ENCODE results near the gene CASZ1. TPM values are rescaled to one million over a fixed set of nuclear protein-coding genes. Genes with fewer than 3 reads are reported as not detected.
A peak's percentile ranks its signal among the peaks of the same experiment; 100 is the strongest.

The CASZ1 gene
- total and polyA plus RNA-seq, 9 of the 15 experiments (the other 6 are each of a cell fraction or from before 2014, with no cell fraction given): 0.01 to 4.0 (median 0.76) TPM; not detected in 1

DNA sequence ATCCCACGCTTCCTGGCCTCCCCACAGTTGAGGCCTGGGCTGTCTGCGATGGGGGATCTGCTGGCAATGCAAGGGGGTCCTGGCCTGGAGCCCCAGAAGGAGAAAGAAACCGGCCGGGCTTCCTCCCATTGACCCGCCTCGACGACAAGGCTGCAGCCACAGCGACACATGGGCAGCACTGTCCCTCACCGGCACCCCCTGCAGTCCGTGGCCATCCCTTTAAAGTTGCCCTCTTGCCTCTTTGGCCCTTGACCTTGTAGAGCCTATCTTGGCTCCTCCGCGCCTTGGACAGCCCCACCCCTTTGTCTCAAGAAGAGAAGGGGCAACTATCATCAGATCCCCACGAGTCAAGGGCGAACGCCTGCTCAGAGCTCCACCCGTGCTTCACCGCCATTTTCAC, 106.0 kb downstream of the CASZ1 start (continued):
- TF ChIP-seq ETV1 (tag; conservative IDR thresholded peaks at IDR 0.05; ENCODE audit: low read depth): no peak
- TF ChIP-seq GTF2A2 (tag; IDR thresholded peaks at IDR 0.05): no peak
- no peak for TF ChIP-seq ZNF146 (CRISPR knock-in tag; IDR thresholded peaks at IDR 0.05; ENCODE audit: unreplicated experiment)
- TF ChIP-seq, protein P1, sequence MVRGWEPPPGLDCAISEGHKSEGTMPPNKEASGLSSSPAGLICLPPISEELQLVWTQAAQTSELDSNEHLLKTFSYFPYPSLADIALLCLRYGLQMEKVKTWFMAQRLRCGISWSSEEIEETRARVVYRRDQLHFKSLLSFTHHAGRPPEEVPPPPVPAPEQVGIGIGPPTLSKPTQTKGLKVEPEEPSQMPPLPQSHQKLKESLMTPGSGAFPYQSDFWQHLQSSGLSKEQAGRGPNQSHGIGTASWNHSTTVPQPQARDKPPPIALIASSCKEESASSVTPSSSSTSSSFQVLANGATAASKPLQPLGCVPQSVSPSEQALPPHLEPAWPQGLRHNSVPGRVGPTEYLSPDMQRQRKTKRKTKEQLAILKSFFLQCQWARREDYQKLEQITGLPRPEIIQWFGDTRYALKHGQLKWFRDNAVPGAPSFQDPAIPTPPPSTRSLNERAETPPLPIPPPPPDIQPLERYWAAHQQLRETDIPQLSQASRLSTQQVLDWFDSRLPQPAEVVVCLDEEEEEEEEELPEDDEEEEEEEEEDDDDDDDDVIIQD (CRISPR knock-in tag; IDR thresholded peaks at IDR 0.05): no peak
- no peak for TF ChIP-seq ARID2 (IDR thresholded peaks at IDR 0.05)
- TF ChIP-seq GABPB1 (CRISPR knock-in tag; IDR thresholded peaks at IDR 0.05): 0 out of 2 replicates have a peak, but pooled peaks have one; percentile 19
- TF ChIP-seq, protein P2, sequence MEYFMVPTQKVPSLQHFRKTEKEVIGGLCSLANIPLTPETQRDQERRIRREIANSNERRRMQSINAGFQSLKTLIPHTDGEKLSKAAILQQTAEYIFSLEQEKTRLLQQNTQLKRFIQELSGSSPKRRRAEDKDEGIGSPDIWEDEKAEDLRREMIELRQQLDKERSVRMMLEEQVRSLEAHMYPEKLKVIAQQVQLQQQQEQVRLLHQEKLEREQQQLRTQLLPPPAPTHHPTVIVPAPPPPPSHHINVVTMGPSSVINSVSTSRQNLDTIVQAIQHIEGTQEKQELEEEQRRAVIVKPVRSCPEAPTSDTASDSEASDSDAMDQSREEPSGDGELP (CRISPR knock-in tag; IDR thresholded peaks at IDR 0.05; ENCODE audit: borderline replicate concordance): peak; percentile 56; the same call in 1 of the 2 replicates
- TF ChIP-seq, protein P3, sequence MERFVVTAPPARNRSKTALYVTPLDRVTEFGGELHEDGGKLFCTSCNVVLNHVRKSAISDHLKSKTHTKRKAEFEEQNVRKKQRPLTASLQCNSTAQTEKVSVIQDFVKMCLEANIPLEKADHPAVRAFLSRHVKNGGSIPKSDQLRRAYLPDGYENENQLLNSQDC (CRISPR knock-in tag; IDR thresholded peaks at IDR 0.05): no peak
- no peak for TF ChIP-seq SIX5 (IDR thresholded peaks at IDR 0.05; ENCODE audit: borderline replicate concordance in 1 of 2, insufficient read depth in 1 of 2, low read depth in 1 of 2, low read length in 2 of 2)
- no peak for TF ChIP-seq KDM5B (IDR thresholded peaks at IDR 0.05; ENCODE audit: insufficient replicate concordance, low read depth, low read length)
- TF ChIP-seq SMC3 (conservative IDR thresholded peaks at IDR 0.05; ENCODE audit: insufficient read depth, low read depth, low read length): 0 out of 2 replicates have a peak, but pooled peaks have one; percentile 3
- TF ChIP-seq ESRRA (IDR thresholded peaks at IDR 0.05; ENCODE audit: borderline replicate concordance, low read depth): peak; percentile 62; the same call in 1 of the 2 replicates
- TF ChIP-seq, protein P4, sequence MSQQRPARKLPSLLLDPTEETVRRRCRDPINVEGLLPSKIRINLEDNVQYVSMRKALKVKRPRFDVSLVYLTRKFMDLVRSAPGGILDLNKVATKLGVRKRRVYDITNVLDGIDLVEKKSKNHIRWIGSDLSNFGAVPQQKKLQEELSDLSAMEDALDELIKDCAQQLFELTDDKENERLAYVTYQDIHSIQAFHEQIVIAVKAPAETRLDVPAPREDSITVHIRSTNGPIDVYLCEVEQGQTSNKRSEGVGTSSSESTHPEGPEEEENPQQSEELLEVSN (IDR thresholded peaks at IDR 0.05; ENCODE audit: borderline replicate concordance in 1 of 2, extremely low read depth in 1 of 2, insufficient read depth in 1 of 2, insufficient read length in 1 of 2, low read depth in 1 of 2, low read length in 1 of 2, poor library complexity in 1 of 2, severe bottlenecking in 1 of 2): peak; percentile 79 to 85
- no peak for TF ChIP-seq NFXL1 (CRISPR knock-in tag; IDR thresholded peaks at IDR 0.05)
- peak; percentile 9; the same call in 1 of the 2 replicates for TF ChIP-seq CBFA2T3 (IDR thresholded peaks at IDR 0.05)
- TF ChIP-seq, protein P5, sequence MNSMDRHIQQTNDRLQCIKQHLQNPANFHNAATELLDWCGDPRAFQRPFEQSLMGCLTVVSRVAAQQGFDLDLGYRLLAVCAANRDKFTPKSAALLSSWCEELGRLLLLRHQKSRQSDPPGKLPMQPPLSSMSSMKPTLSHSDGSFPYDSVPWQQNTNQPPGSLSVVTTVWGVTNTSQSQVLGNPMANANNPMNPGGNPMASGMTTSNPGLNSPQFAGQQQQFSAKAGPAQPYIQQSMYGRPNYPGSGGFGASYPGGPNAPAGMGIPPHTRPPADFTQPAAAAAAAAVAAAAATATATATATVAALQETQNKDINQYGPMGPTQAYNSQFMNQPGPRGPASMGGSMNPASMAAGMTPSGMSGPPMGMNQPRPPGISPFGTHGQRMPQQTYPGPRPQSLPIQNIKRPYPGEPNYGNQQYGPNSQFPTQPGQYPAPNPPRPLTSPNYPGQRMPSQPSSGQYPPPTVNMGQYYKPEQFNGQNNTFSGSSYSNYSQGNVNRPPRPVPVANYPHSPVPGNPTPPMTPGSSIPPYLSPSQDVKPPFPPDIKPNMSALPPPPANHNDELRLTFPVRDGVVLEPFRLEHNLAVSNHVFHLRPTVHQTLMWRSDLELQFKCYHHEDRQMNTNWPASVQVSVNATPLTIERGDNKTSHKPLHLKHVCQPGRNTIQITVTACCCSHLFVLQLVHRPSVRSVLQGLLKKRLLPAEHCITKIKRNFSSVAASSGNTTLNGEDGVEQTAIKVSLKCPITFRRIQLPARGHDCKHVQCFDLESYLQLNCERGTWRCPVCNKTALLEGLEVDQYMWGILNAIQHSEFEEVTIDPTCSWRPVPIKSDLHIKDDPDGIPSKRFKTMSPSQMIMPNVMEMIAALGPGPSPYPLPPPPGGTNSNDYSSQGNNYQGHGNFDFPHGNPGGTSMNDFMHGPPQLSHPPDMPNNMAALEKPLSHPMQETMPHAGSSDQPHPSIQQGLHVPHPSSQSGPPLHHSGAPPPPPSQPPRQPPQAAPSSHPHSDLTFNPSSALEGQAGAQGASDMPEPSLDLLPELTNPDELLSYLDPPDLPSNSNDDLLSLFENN (IDR thresholded peaks at IDR 0.05; ENCODE audit: low read depth in 2 of 2, low read length in 2 of 2): no peak
